MM.1S (cell line): ENCODE results near the gene PTPRH.

Experiments
- DNase-seq: peaks from one replicate; pipeline ENCODE4 v3.0.0-alpha.2; 2015
- H2AFZ ChIP-seq: fragments of 300-600 bp; sonication (generic); 2 replicates; pipeline ENCODE4 v1.6.0; 2016; ENCODE audit warnings: antibody characterized with exemption, low read length
- H3F3A ChIP-seq: fragments of 300-600 bp; sonication (generic); 2 replicates; pipeline ENCODE4 v1.6.1; 2016; ENCODE audit warnings: mild to moderate bottlenecking, antibody characterized with exemption, low read length, moderate library complexity, mixed read lengths; ENCODE audit not compliant: insufficient read depth
- H3K27ac ChIP-seq: fragments of 300-600 bp; sonication (generic); 2 replicates; pipeline ENCODE4 v1.5.1; 2016; ENCODE audit warnings: mild to moderate bottlenecking, low read length
- H3K27me3 ChIP-seq: fragments of 300-600 bp; sonication (generic); replicated peaks from 2 replicates; pipeline ENCODE4 v1.6.0; 2016; ENCODE audit warnings: low read length; ENCODE audit not compliant: insufficient read depth
- H3K36me3 ChIP-seq: fragments of 300-600 bp; sonication (generic); replicated peaks from 2 replicates; pipeline ENCODE4 v1.6.1; 2016; ENCODE audit warnings: mild to moderate bottlenecking, low read length, mixed read lengths; ENCODE audit not compliant: insufficient read depth
- H3K4me1 ChIP-seq: fragments of 300-600 bp; sonication (generic); 2 replicates; pipeline ENCODE4 v1.6.1; 2016; ENCODE audit warnings: low read length, mixed read lengths
- H3K4me2 ChIP-seq: fragments of 300-600 bp; sonication (generic); 2 replicates; pipeline ENCODE4 v1.6.0; 2016; ENCODE audit warnings: low read depth, low read length
- H3K4me3 ChIP-seq: fragments of 300-600 bp; sonication (generic); 2 replicates; pipeline ENCODE4 v1.5.1; 2016; ENCODE audit warnings: low read length, mixed read lengths
- H3K79me2 ChIP-seq: fragments of 300-600 bp; sonication (generic); 2 replicates; pipeline ENCODE4 v1.6.1; 2016; ENCODE audit warnings: mixed run types, low read length, mixed read lengths
- H3K9ac ChIP-seq: fragments of 300-600 bp; sonication (generic); 2 replicates; pipeline ENCODE4 v1.6.1; 2016; ENCODE audit warnings: low read length, mixed read lengths
- H3K9me2 ChIP-seq: fragments of 300-600 bp; sonication (generic); replicated peaks from 2 replicates; pipeline ENCODE4 v1.6.1; 2016; ENCODE audit warnings: mild to moderate bottlenecking, low read length, mixed read lengths; ENCODE audit not compliant: insufficient read depth
- H3K9me3 ChIP-seq: fragments of 300-600 bp; sonication (generic); replicated peaks from 2 replicates; pipeline ENCODE4 v1.6.1; 2016; ENCODE audit warnings: mild to moderate bottlenecking, low read length, mixed read lengths; ENCODE audit not compliant: insufficient read depth
- H4K20me1 ChIP-seq: fragments of 300-600 bp; sonication (generic); 2 replicates; pipeline ENCODE4 v1.6.1; 2016; ENCODE audit warnings: mild to moderate bottlenecking, low read length, moderate library complexity, mixed read lengths; ENCODE audit not compliant: insufficient read depth
- CTCF ChIP-seq: fragments of 300-600 bp; sonication (generic); IDR thresholded peaks from 2 replicates; pipeline ENCODE4 v1.5.1; 2016; ENCODE audit warnings: antibody characterized with exemption, low read length, mixed read lengths
- EZH2 ChIP-seq: fragments of 300-600 bp; sonication (generic); optimal IDR thresholded peaks from 2 replicates; pipeline ENCODE3; 2017; ENCODE audit warnings: low read depth, mild to moderate bottlenecking, antibody characterized with exemption, low read length, mixed read lengths
- EZH2phosphoT487 ChIP-seq: fragments of 300-600 bp; sonication (generic); IDR thresholded peaks from 2 replicates; pipeline ENCODE4 v1.6.1; 2018; ENCODE audit warnings: antibody characterized with exemption, low read length

Gene PTPRH

GRCh38 chr19:55146078-55146704 is 63.1 kb downstream of the PTPRH start:
- H3K4me1 ChIP-seq = 0 out of 2 replicates have a peak, but pooled peaks cover 2% of the 10 kb centered on the region
- DNase-seq = no peak
- H3F3A ChIP-seq = no peaks in the 10 kb centered on the region
- no peaks in the 10 kb centered on the region for H3K9me2 ChIP-seq
- peaks cover 82% of the 10 kb centered on the region for H3K27me3 ChIP-seq
- no peak overlapping the region for H3K4me3 ChIP-seq
- H3K4me2 ChIP-seq = no peak overlapping the region
- TF ChIP-seq EZH2 (no peak), CTCF (peak; percentile 49), EZH2phosphoT487 (no peak)
- H4K20me1 ChIP-seq = no peaks in the 10 kb centered on the region
- H3K9ac ChIP-seq = no peak overlapping the region
- no peak overlapping the region for H3K27ac ChIP-seq
- no peaks in the 10 kb centered on the region for H3K79me2 ChIP-seq
- no peak overlapping the region for H2AFZ ChIP-seq
- no peaks in the 10 kb centered on the region for H3K9me3 ChIP-seq
- no peaks in the 10 kb centered on the region for H3K36me3 ChIP-seq

GRCh38 chr19:55145232-55145631 is 64.1 kb downstream of the PTPRH start:
- peaks cover 85% of the 10 kb centered on the region for H3K27me3 ChIP-seq
- no peak overlapping the region for H3K27ac ChIP-seq
- no peaks in the 10 kb centered on the region for H3K9me3 ChIP-seq
- TF ChIP-seq EZH2phosphoT487 (no peak), CTCF (no peak), EZH2 (no peak)
- H4K20me1 ChIP-seq = no peaks in the 10 kb centered on the region
- no peak for DNase-seq
- no peaks in the 10 kb centered on the region for H3F3A ChIP-seq
- H3K36me3 ChIP-seq = no peaks in the 10 kb centered on the region
- H3K4me2 ChIP-seq = no peak overlapping the region
- no peak overlapping the region for H2AFZ ChIP-seq
- no peaks in the 10 kb centered on the region for H3K79me2 ChIP-seq
- 0 out of 2 replicates have a peak, but pooled peaks cover 2% of the 10 kb centered on the region for H3K4me1 ChIP-seq
- H3K4me3 ChIP-seq = no peak overlapping the region
- H3K9ac ChIP-seq = no peak overlapping the region
- no peaks in the 10 kb centered on the region for H3K9me2 ChIP-seq

- Histone ChIP-seq H2AFZ (0 out of 2 replicates have a peak overlapping the region, but pooled peaks have one; percentile 31), H4K20me1 (no peaks in the 10 kb centered on the region), H3K36me3 (no peaks in the 10 kb centered on the region), H3K9ac (no peak overlapping the region), H3K4me1 (0 out of 2 replicates have a peak, but pooled peaks cover 2% of the 10 kb centered on the region), H3F3A (no peaks in the 10 kb centered on the region), H3K79me2 (no peaks in the 10 kb centered on the region), H3K9me2 (no peaks in the 10 kb centered on the region), H3K4me2 (peak overlapping the region; percentile 32; the same call in 1 of the 2 replicates), H3K27me3 (peaks cover 89% of the 10 kb centered on the region), H3K9me3 (no peaks in the 10 kb centered on the region), H3K4me3 (no peak overlapping the region), H3K27ac (no peak overlapping the region)
- DNase-seq = no peak
- no peak for TF ChIP-seq EZH2phosphoT487
- no peak for TF ChIP-seq CTCF
- TF ChIP-seq EZH2 = no peak
Measured at GRCh38 chr19:55141696-55142095, 67.6 kb downstream of the PTPRH start.
